H54 (cell line): ENCODE measurements around the gene TIMM17A.
"Not testable (repeated sequence)": the region's sequence is repeated elsewhere in the genome, so short reads cannot be mapped to it uniquely, and the experiment has no call there.

Experiments used
- DNase-seq: peaks from one replicate; pipeline ENCODE4 v3.0.0; 2011; ENCODE audit warnings: low spot score, mixed read lengths; ENCODE audit not compliant: insufficient read length
- FAIRE-seq: peaks from 3 replicates; lab custom pipeline; 2011; peaks lifted over from hg19 to GRCh38; lab: Jason Lieb, UNC
- POLR2A ChIP-seq: IDR thresholded peaks from 2 replicates; pipeline ENCODE4 v1.6.1; 2011; ENCODE audit warnings: low read depth, mild to moderate bottlenecking, low read length

TIMM17A gene

GRCh38 chr1:201930803-201931202 is 24.5 kb upstream of the TIMM17A start:
- TF ChIP-seq POLR2A: no peak
- DNase-seq (no peak), FAIRE-seq (no peak)

DNA sequence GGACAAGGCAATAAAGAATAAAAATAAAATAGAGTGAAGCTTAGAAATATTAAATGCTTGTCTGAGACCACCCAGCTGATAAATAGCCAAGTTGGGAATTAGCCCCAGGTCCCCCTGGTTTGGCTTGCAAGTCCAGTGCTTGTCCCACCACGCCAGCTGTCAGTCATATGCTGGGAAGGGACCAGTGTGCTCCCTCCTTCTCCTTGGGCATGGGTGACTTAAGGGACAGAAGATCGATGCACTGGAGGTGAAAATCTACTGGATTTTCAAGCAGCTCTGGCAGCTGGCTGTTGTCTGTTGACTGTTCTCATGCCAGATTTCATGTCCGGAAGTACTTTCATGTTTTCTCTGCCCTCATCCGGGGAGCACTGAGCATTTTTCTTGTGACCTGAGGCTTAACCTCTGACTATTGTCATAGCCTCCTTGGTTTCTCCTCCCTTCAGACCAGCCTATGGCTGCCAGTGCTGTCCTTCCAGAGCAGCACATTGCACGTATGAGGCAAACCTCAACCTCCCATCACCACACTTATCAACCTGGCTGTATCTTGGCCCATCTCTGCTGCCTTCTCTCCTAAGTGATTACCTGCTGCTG is 21.4 kb upstream of the TIMM17A start:
- FAIRE-seq (no peak), DNase-seq (no peak)
- no peak for TF ChIP-seq POLR2A

- no peak for TF ChIP-seq POLR2A
- DNase-seq (no peak), FAIRE-seq (no peak)
These were observed 17.6 kb upstream of the TIMM17A start for GRCh38 chr1:201937624-201938213.

DNA sequence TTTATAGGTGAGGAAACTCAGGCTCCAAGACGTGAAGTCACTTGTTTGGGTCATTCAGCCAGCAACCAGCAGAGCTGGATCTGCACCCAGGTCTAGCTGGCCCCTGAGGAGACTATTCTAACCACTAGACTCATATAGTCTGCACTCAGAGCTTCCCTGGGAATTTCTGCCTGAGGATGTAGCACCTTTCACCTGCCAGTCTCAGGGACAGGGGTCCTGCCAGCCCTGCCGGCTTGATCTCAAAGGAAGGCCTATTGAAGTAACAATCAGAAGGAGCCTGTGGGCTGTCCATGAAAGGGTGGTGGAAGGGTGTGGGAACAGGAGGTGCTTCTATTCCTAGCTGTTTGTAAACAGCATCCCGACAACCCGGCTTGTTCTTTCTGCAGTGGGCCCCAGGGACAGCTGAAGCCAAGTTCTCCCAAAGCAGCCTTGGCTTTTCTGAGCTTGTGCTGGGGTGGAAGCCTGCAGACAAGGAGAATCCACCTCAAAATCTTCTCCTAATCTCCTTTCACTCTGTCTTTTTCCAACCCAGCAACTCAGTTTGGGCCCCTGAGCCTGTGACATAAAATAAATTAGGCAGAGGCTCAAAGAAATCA is 16.8 kb upstream of the TIMM17A start:
- FAIRE-seq (no peak), DNase-seq (no peak)
- no peak for TF ChIP-seq POLR2A

DNA sequence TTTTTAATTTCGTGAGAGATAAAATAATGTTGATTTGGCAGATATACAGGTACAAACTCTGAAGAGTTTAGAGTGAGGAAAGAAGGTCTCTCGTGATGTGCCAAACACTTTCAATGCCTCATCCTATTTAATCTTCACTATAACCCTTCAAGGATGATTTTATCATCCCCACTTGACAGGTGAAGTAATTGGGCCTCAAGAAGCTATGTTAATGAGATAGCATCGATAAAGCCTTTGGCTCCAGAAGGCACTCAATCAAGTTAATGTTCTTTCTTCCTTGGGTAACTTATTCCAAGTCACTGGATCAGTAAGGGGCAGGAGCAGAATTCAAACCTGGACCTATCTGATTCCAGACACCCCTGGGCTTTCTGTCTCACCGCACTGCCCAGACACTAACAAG is 16.2 kb upstream of the TIMM17A start:
- TF ChIP-seq POLR2A: no peak
- DNase-seq: no peak
- FAIRE-seq: no peak

DNA sequence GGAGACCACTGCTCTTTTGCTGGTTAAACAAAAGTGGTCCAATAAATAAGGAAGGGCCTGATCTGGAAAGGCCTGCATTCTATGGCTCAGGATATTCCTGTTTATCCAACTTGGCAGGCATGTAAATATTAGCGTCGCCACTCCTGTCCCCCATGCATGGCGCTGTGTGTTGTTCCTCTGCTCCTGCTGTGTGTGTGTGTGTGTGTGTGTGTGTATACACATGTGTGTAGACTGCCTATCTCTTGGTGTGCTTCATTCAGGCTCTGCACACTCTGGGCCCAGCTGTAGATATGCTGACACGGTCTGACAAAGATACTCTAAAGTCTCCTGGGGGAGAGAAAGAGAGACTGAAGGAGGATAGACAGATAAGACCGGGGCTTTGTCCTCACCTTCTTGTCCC is 15.7 kb upstream of the TIMM17A start:
- TF ChIP-seq POLR2A: no peak
- DNase-seq (no peak), FAIRE-seq (no peak)

DNA sequence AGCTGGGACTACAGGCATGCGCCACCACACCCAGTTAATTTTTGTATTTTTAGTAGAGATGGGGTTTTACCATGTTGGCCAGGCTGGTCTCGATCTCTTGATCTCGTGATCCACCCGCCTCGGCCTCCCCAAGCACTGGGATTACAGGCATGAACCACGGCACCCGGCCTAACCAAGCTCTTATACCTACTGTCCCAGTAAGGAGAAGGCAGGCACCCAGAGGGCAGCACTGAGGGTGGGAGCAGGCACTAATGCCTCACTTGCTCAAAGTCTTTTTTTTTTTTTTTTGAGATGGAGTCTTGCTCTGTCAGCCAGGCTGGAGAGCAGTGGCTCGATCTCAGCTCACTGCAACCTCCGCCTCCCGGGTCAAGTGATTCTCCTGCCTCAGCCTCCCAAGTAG is 15.0 kb upstream of the TIMM17A start:
- DNase-seq, FAIRE-seq: not testable (repeated sequence)

GRCh38 chr1:201941420-201942128 is 13.7 kb upstream of the TIMM17A start:
- FAIRE-seq (no peak), DNase-seq (no peak)
- no peak for TF ChIP-seq POLR2A

DNA sequence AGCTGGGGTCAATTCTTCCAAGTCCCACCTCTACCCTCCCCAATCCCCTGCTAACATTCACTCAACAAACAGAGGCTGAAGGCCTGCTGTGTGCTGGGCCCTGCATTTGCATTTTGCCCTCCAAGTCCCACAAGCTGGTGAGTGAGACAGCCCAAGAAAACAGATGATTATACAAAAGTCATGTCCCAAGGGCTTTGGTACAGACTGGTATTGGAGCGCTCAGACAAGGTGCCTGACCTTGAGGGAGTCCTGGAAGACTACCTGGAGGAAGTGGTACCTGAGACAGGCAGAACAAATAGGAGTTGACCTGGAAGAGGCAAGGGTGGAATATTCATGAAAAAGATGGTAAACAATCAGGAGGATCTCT is 13.2 kb upstream of the TIMM17A start:
- FAIRE-seq (no peak), DNase-seq (no peak)
- TF ChIP-seq POLR2A: no peak

- DNase-seq (no peak), FAIRE-seq (no peak)
- no peak for TF ChIP-seq POLR2A
These were observed 11.3 kb upstream of the TIMM17A start for GRCh38 chr1:201944002-201944401.

DNA sequence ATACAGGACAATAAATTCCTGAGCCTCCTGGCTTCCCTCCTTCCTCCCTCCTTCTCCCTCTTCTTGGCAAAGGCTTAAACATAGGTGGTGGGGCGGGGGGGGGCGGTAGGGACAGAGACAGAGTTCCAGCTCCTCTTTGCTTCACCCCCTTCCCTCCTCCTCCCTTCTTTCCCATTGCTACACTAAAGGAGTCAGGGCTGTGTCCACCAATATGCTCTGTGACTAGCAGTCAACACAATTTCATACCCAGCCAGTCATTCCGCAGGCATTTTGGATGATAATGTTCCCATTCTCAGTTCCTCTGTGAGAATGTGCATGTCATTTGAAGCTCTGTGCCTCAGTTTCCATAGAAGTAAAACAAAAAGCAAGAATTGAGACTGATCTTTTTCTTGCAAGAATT is 10.7 kb upstream of the TIMM17A start:
- no peak for DNase-seq
- no peak for TF ChIP-seq POLR2A
- no peak for FAIRE-seq

- no peak for TF ChIP-seq POLR2A
- no peak for FAIRE-seq
- no peak for DNase-seq
These were observed 10.1 kb upstream of the TIMM17A start for GRCh38 chr1:201945157-201945556.

DNA sequence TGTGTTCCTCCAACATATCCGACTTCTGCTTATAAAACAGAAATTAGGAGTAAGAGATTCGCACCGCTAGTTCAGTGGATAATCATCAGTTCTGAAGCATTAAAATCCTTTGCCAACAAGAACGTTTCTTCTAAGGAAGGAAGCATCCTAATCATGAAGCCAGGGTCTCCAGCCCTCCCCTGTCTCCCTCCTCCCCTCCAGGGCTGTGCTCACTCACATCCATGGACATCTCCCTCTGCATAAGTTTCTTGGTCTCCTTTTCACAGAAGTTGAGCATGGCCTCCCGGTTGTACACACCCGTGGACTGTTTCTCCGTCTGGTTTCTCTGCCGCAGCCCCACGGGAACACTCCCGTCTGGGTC is 9.5 kb upstream of the TIMM17A start:
- FAIRE-seq (no peak), DNase-seq (no peak)
- no peak for TF ChIP-seq POLR2A

DNA sequence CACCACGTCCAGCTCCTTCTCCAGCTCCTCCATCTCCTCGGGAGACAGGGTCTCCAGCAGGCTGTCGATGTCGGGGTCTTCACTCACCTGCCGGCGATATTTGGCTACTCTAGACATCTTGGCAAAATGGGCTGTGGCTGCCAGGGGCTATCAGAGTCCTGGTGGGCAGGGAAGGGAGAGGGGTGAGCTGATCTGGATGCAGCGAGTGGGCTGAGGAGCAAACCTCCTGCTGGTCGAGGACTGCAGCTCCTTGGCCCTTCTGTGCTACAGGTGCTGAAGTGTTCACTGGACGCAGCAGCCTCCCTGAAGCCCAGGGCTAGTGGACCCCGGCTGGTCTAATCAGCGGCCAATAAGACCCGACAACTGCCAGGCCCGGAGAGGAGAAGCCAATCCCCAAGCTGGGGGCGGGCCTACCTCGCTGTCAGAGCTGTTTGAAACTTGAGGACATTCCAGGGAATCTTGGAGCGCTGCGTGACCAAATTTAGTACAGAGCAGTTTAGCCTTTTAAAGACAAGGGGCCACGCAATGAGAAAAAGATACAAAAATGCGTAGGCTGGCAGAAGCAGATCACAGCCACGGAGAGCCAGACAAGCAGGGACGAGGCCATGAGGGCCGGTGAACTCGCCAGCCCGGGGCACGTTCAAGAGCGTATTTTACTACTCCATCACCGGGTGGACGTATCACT is 8.9 kb upstream of the TIMM17A start, which contains the start of gene LMOD1:
Gene LMOD1, minus strand, starts transcription at position 325 of the 685 bp plus-strand sequence. Its CDS starts 208 bp downstream, at position 117.
- TF ChIP-seq POLR2A: no peak
- DNase-seq: peak; percentile 56
- no peak for FAIRE-seq
